Left lobe of liver (tissue), 2 donors: ENCODE data around the gene A4GALT. TPM values are rescaled to one million over a fixed set of nuclear protein-coding genes. Genes with fewer than 3 reads are reported as not detected.
"Not testable (repeated sequence)": the region's sequence is repeated elsewhere in the genome, so short reads cannot be mapped to it uniquely, and the experiment has no call there.

Source experiments
- ATAC-seq: fragments of 200-7000 bp; cut with Tn5 transposase; one replicate; pipeline ENCODE4 v1.9.1; 2020; ENCODE audit warnings: mild to moderate bottlenecking, moderate library complexity
- DNase-seq: peaks from one replicate; pipeline ENCODE4 v3.0.0-alpha.2; 2020; ENCODE audit warnings: low spot score
- total RNA-seq: library from RNA; stranded (reverse); gene quantifications from one replicate; pipeline ENCODE4 v1.2.1, GENCODE V29; 2021
- donor health status: DM: no; HTN: no; CAD: no; lungs with moderate emphysema.
- donor health status: DM: no; HTN: yes; CAD: no.

A4GALT gene, protein sequence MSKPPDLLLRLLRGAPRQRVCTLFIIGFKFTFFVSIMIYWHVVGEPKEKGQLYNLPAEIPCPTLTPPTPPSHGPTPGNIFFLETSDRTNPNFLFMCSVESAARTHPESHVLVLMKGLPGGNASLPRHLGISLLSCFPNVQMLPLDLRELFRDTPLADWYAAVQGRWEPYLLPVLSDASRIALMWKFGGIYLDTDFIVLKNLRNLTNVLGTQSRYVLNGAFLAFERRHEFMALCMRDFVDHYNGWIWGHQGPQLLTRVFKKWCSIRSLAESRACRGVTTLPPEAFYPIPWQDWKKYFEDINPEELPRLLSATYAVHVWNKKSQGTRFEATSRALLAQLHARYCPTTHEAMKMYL
- total RNA-seq = 1.0 TPM

DNA sequence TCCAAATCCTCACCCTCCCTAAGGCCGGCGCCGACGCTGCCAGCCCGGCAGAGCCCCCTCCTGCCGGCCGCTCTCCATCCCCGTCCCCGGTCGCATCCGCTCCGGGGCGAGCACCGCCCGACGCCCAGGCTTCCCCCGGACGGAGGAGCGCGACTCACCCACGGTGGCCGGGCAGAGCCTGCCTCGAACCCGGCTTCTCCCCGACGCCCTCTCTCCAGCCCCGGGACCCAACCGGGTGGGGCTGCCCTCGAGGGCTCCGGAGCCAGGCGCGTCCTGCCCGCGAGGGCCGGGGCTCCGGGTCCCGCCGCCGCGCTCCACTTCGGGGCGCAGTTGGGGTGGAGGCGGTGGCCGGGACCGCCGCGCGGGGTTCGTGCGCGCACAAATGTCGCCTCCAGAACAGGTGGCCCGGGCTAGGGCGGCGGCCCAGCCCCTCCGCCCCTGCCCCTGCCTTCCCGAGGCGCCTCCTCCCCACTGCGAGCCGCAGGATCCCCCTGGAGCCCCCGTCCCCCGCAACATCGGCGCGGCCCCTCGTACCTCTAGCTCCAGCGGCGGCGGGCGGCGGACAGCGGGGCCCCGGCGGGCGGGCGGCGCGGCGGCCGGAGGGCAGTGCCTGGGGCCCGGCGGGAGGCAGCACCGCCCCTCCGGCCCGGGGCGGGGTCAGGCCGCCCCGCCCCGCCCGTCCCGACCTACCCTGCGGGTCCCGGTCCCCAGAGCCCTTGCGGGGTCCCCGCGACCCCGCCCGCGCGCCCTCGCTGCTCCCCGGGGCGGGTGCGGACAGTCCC, at the start of gene A4GALT:
A4GALT (minus strand) TSS at position 608 of the 782 bp plus-strand sequence. CDS start 26,919 bp downstream, outside the sequence.
- ATAC-seq (peak; percentile 75), DNase-seq (no peak)

DNA sequence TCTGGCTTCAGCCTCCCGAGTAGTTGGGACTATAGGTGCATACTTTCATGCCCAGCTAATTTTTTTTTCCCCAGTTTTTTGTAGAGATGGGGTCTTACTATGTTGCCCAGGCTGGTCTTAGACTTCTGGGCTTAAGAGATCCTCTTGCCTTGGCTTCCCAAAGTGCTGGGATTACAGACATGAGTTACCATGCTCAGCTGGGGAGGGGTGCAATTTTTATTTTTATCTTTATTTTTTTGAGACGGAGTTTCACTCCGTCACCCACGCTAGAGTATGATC, 49.7 kb upstream of the A4GALT start:
- ATAC-seq (no peak), DNase-seq (no peak)

DNA sequence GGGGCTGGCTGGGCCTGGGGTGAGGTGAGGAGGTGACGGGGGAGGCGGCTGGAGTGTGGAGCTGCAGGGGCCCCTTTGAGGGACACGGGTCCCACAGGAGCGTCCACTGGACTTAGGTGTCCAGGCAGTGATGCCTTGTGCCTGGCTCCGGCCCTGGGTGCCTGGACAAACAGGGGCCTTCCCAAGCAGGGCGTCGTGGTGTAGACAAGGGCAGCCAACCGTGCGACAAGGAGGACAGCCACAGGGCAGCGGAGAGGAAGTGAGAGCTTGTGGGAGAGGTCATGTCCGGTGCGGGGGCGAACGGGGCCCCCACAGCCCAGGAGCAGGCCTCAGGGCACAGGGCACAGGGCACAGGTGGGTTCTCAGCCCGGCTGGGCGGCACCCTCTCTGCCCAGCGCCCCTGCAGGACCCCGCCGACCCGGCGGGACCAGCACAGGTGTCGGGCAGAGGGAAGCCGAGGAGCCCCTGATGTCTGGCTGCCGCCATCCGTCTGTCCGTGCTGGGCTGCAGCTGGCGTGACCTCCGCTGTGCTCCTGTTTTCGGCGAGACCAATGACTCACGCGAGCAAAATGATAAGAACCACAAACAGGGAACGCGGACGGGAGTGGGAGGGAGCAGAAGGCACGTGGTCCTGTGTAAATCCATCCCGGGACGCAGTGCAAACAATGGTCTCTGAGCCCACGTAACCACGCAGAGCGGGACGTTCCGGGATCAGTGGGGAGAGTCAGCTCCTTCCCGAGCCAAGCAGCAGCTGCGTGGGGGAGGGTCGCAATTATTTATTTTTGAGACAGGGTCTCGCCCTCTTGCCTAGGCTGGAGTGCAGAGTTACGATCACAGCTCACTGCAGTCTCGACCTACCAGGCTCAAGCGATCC, 49.1 kb upstream of the A4GALT start:
- no peak for DNase-seq
- ATAC-seq = peak; percentile 73

DNA sequence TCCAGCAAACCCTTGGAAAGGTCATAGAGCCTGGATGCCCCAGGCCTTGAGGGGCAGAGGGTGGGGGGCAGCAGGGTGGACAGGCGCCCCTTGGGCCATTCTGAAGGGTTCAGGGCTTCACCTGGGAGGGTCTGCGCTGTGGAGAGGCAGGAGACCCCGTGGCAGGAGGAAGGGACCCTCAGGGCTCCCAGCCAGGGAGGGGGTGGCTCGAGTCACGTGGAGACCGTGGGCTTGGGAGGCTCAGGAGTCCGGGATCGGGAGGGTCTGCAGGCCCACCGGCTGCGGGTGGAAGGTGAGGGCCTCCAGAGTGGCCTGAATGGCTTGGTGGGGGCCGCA, 48.5 kb upstream of the A4GALT start:
- DNase-seq = no peak

DNA sequence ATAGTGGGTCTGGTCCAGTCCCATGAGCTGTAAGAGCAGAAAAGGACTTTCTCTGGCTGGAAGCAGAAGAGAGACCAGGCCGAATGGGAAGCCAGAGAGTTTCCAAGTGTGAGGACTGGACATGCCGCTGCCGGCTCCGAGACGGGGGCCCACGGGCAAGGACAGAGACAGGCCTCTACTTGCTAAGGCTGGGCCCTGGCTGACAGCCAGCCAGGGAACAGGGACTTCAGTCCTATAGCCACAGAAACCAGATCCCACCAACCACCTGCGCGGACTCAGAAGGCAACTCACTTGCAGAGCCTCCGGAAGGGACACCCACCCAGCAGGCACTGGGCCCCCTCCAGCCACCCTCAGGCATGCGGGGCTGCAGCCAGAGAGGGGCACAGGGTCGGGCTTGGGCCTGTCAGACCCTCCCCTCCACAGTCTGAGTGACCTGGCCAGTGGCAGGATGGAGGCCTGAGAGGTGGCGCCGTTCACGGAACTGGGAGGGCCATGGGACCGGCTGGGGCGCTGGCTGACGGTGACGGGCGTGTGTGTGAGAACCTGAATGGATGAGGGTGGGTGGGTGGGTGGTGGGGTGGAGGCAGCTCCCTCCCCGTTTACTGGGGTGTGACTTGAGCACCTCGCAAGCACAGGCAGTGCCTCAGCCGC, 47.8 kb upstream of the A4GALT start:
- no peak for ATAC-seq
- DNase-seq = no peak

More for the DNA sequence above, 48.5 kb upstream of the A4GALT start:
- no peak for ATAC-seq

DNA sequence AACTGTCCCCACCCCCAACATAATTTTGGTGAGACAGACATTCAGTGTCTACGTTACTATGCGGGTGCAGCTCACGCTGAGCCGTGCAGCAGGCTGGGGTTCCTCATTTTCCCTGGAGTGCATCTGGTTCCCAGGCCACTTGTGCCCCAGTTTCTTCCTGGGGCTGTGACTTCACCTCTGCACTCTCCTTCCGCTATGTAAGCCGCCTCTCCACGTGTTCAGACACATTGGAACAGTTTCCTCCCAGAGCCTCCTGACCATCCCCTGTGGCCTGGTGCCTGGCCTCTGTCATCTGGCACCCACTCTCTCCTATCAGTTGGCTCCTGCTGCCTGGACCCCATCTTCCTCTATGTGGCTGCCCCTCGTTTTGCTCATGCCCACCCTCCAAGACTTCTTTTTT, 46.2 kb upstream of the A4GALT start:
- no peak for DNase-seq
- ATAC-seq = no peak

DNA sequence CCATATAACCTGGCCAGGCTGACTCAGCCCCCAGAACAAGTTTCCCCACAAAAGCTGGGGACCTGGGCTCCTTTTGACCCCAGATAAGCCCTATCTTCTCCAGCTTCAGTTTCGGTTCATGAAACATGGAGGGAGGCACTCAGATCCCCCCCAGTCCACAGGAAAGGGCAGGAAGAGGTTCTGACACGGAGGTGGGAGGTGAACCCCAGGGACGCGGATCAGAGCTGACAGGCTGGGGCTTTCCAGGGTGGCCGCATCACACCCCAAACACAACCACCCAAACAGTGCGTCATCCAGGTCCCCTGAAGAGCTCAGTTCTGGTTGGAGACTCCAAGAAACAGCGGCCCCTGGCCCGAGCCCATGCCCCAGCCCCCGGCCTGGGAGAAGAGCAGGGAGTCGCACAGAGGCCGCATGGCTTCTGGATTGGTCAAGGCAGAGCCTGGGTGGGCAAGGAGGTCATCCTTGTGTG, 44.3 kb upstream of the A4GALT start:
- no peak for ATAC-seq
- DNase-seq = no peak

DNA sequence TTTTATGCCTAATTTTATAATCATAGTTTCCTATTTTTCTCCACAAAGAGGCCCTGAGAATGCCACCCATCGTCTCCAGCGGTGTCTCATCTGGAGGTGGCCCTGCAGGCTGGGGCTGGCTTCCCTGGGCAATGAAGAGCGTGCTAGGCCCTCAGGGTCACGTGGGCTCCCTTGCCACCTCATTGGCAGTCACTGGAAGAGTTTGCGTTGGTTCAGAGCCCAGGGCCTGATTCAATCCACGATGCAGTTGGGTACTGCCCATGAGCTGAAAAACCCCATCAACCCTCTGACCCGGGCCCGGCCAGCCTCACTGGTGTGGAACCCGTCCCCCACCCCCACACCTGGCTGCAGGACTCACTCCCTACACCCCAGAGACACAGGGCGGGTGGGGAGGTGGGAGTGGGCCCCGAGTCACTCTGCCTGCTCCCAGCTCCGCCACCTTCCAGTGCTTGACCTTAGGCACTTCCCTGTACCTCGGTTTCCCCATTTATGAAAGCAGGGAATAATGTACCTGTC, 43.4 kb upstream of the A4GALT start:
- DNase-seq (no peak), ATAC-seq (no peak)

DNA sequence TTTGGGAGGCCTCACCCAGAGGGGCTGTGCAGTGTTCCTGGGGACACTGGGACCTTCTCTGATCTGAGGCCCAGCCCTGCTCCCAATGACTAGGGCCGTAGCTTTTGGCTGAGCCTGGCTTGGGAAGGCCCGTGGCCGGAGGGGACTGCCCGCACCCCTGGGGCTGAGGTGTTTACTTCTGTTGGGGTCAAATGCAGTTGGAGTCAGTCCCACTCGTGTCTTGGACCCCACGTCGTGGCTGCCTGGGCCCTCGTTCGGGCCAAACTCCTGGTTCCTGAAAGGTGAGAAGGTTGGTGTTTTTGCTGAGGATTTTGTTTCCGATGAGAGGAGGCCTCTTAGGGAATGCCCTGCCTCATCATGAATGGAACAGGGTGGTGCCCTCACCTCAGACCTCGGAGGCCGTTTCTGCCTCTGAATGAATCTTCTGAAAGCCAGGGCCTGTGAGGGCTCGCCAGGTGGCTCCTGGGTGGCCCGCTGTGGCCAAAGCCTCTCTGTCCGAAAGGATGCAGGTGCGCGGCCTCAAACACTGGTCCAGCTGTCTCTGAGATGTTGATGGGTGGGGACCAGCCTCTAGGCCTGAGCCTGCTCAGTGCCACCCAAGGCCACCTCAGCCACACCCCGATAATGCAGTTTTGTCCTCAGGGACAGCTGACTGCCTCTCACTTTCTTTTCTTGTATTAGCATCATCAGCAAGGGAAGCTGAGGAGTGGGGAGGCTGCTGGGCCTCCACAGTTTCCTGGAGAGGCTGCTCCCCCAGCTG, 40.3 kb upstream of the A4GALT start:
- no peak for DNase-seq
- no peak for ATAC-seq

DNA sequence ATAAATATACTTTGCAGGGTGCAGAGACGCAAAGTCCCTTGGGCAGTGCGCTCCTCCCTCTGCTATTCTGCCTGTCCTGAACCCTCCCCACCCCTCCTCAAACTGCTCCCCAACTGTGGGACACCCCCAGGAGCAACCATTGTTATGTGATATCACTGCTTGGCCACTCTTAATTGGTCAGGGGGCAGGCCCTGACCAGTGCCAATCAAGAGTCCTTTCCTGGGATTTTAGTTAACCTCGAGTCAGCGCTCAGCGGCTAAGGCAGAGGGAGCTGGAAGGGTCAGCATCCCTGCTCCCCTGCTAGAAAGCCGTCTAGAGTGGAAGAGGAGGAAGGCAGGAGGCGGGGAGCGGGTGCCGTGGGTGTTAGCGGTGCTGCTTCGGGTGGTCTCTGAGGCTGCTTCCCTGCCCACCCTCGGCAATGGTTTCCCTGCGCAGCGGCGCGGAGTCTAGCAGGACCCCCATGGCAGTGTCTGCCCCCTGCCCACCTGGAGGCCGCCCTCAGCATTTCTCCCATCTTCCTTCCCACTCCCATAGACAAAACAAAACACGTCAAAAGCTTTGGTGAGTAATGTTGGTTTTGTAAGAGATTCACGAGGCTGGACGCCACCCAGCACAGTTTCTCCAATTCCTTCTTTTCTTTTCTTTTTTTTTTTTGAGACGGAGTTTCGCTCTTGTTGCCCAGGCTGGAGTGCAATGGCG, 38.4 kb upstream of the A4GALT start:
- no peak for ATAC-seq
- no peak for DNase-seq

DNA sequence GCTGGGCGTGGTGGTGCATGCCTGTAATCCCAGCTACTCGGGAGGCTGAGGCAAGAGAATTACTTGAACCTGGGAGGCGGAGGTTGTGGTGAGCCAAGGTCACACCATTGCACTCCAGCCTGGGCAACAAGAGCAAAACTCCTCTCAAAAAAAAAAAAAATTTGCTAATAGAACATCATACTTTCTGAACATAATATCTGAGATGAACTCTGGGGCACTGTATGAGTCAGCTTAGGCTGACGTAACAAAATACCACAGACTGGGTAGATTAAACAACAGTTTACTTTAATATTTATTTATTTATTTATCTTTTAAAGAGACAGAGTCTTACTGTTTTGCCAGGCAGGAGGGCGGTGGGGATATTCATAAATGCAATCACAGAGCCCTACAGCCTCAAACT, 34.9 kb upstream of the A4GALT start:
- DNase-seq, ATAC-seq: not testable (repeated sequence)

DNA sequence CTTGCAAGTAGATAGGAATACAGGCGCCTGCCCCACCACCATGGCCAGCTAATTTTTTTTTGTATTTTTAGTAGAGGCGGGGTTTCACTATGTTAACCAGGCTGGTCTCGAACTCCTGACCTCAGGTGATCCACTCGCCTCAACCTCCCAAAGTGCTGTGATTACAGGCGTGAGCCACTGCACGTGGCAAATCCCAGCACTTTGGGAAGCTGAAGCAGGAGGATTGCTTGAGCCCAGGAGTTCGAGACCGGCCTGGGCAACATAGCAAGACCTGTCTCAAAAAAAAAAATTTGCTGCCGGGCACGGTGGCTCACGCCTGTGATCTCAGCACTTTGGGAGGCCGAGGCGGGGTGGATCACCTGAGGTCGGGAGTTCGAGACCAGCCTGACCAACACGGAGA, 34.5 kb upstream of the A4GALT start:
- ATAC-seq, DNase-seq: not testable (repeated sequence)

DNA sequence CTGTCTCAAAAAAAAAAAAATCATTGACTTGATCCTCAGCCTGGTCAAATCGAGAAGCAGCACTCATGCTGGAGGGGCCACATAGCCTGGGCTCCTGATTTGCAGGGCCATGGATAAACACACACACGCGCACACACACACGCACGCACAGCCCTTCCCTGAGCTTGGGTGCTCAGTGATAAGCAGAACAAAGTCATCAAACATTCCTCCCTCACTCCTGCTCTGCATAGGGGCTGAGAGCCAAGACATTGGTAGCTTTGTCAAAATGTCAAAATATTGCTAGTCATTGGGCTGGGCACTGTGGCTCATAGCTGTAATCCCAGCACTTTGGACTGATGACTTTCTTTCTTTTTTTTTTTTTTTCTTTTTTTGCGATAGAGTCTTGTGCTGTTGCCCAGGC, 34.0 kb upstream of the A4GALT start:
- no peak for DNase-seq
- ATAC-seq = peak; percentile 87

DNA sequence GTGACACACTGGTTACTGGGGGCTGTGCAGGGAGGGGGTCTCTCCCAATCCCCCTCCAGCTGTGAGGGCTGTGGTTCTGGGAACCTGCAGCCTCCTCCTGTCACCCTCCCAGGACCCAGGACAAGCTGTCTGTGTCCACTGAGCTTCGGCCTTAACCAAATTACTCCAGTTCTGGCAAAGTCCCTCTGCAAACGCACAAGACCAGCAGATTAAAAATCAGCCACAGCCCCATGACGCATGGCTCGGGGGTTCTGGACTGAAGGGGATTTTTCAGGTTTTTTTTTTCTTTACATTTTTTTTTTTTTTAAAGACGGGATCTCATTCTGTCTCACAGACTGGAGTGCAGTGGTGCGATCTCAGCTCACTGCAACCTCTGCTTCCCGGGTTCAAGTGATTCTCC, 32.2 kb upstream of the A4GALT start:
- DNase-seq (no peak), ATAC-seq (no peak)

DNA sequence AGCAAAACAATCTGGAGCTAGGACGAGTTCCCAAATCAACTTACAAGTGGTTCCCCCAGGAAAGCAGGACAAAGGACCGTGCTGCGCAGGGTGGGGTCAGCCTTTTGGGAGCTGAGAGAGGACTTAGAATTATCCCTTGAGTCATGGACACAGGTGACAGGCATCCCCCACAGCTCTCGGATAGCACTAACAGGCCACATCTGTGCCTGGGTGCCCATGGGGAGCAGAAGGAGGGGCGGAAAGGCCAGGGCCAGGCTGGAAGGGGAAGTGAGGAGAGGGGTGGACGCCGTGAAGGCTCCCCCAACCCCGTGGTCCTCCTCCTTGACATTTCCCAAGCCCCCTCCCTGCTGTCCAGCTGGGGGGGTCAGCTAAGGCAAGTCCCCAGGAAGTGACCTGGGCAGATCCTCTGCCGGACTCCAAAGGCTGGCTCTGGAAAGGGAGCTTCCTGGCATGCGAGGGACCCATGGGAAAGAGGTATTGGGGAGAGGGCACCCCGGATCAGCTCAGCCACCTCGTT, 31.6 kb upstream of the A4GALT start:
- ATAC-seq (peak; percentile 6), DNase-seq (no peak)

DNA sequence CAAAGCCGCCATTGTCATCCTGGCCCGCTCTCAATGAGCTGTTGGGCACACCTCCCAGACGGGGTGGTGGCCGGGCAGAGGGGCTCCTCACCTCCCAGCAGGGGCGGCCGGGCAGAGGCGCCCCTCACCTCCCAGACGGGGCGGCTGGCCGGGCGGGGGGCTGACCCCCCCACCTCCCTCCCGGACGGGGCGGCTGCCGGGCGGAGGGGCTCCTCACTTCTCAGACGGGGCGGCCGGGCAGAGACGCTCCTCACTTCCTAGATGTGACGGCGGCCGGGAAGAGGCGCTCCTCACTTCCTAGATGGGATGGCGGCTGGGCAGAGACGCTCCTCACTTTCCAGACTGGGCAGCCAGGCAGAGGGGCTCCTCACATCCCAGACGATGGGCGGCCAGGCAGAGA, 29.8 kb upstream of the A4GALT start:
- not testable (repeated sequence) for DNase-seq, ATAC-seq

DNA sequence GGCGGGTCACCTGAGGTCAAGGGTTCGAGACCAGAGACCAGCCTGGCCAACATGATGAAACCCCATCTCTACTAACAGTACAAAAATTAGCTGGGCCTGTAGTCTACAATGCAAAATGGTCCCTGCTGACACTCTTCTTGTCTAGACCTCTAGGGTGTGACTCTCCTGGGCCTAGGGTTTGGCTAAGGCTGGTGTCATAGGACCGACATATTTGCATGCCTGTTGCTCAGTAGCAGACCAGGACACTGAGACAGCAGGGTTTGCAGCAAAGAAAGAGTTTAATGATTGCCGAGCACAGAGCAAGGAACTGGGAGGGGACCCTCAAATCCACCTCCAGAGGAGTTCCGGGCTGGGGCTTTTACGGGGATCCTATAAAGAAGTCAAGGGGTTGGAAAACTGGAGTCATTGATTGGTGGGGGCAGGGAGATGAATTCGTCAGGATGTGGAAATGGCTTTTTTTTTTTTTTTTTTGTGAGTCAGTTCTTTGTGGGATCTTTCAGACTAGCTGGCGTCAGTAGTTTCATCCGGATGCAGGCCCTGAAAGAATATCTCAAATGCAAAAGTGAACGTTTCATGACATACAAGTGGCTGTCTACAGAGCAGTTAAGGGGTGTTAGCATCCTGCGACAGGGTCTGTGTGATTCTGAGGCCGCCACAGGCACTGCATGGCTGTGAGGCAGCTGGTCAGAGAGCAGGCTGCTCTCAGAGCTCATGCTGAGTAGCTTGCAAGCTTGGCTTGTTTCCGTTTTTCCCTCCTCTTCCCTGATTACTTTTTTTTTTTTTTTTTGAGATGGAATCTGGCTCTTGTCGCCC, 27.2 kb upstream of the A4GALT start:
- peak; percentile 25 for ATAC-seq
- no peak for DNase-seq

DNA sequence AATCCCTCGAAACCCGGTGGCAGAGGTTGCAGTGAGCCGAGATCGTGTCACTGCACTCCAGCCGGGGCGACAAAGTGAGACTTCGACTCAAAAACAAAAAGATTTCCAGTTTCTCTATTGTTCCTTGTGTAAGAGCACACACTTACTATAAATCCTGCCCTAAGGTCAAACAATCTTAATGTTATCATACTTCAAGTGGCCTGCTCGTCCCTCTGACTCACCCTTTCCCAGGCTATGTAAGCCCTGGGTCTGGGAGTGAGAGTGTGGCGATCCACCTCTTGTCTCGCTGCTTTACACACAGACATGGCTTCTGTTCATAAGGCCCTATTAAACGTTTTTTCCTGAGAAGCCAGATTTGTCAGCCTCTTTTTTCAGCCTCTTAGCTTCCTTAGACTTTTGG, 24.4 kb upstream of the A4GALT start:
- peak; percentile 47 for ATAC-seq
- DNase-seq = no peak
